Adipose tissue (tissue), 3 donors: ENCODE data around the gene SMIM5. TPM values are rescaled to one million over a fixed set of nuclear protein-coding genes. Genes with fewer than 3 reads are reported as not detected.
A peak's percentile ranks its signal among the peaks of the same experiment; 100 is the strongest.

ENCODE experiments used
- H3K27ac ChIP-seq: one replicate; pipeline ENCODE4 v1.5.1; 2013; ENCODE audit warnings: low read depth, low read length
- WGBS, 3 donors: extraction: QIAGEN DNeasy Blood & Tissue Kit; methylation state at CpG; one replicate each; pipeline ENCODE4 v1.1.7; 2013; 5-methylcytosine and 5-hydroxymethylcytosine counted together
- polyA plus RNA-seq, 3 donors: library from polyadenylated mRNA; stranded (reverse); fragments of 200-250 nt; gene quantifications; one replicate each; pipeline ENCODE4 v1.2.3, GENCODE V29; 2013
- donor health status: healthy with polysubstance abuse.
- donor health status: Bipolar disorder and iron deficiency.
- donor health status: healthy.

Gene SMIM5
- polyA plus RNA-seq, 3 donors: 0.67 to 1.5 (median 1.4) TPM

GRCh38 chr17:75680431-75680830, 47.2 kb downstream of the SMIM5 start:
- WGBS, 3 donors: 90 to 93% (median 90%) methylated on average over 10 of the region's 10 CpGs
- no peak overlapping the region for H3K27ac ChIP-seq

GRCh38 chr17:75681289-75681688, 48.1 kb downstream of the SMIM5 start:
- 76 to 81% (median 81%) methylated on average over 3 of the region's 3 CpGs for WGBS, 3 donors
- no peak overlapping the region for H3K27ac ChIP-seq

- WGBS, 3 donors: 71 to 84% (median 74%) methylated on average over 4 of the region's 4 CpGs
Observed at GRCh38 chr17:75683583-75683982, 50.3 kb downstream of the SMIM5 start.

GRCh38 chr17:75684249-75684648, 51.0 kb downstream of the SMIM5 start:
- WGBS, 3 donors: 94 to 95% (median 94%) methylated on average over 5 of the region's 5 CpGs
- H3K27ac ChIP-seq: no peak overlapping the region

More at GRCh38 chr17:75683583-75683982, 50.3 kb downstream of the SMIM5 start:
- H3K27ac ChIP-seq: no peak overlapping the region

GRCh38 chr17:75684924-75685323, 51.7 kb downstream of the SMIM5 start:
- 58 to 74% (median 69%) methylated on average over 7 of the region's 7 CpGs for WGBS, 3 donors
- no peak overlapping the region for H3K27ac ChIP-seq

GRCh38 chr17:75685499-75685898, 52.3 kb downstream of the SMIM5 start:
- 76 to 80% (median 79%) methylated on average over 3 of the region's 3 CpGs for WGBS, 3 donors
- H3K27ac ChIP-seq: no peak overlapping the region

- 39 to 74% (median 44%) methylated on average over 11 of the region's 11 CpGs for WGBS, 3 donors
- H3K27ac ChIP-seq: peak overlapping the region; percentile 0
Observed at GRCh38 chr17:75688209-75688825, 55.1 kb downstream of the SMIM5 start.

- H3K27ac ChIP-seq: no peak overlapping the region
- WGBS, 3 donors: 49 to 72% (median 49%) methylated on average over 6 of the region's 6 CpGs
Observed at GRCh38 chr17:75689441-75689873, 56.2 kb downstream of the SMIM5 start.

Other genes starting within 250 kb of the SMIM5 start
- 10 to 100 TPM; 23.7 to 73.0 (median 58.6) TPM for gene GRB2, start 227.8 kb upstream of the SMIM5 start, polyA plus RNA-seq
- 10 to 100 TPM; 26.3 to 63.5 (median 47.1) TPM for gene TMEM94, start 176.8 kb upstream of the SMIM5 start, polyA plus RNA-seq
- gene CASKIN2, start 117.9 kb upstream of the SMIM5 start, polyA plus RNA-seq: 10 to 100 TPM in 2 of 3 donors, 1 to 10 TPM in 1; 6.6 to 42.1 (median 39.6) TPM
- 10 to 100 TPM; 20.1 to 22.7 (median 22.3) TPM for gene TSEN54, start 116.9 kb upstream of the SMIM5 start, polyA plus RNA-seq
- 10 to 100 TPM; 11.8 to 93.4 (median 20.3) TPM for gene LLGL2, start 107.7 kb upstream of the SMIM5 start, polyA plus RNA-seq
- 100 to 1,000 TPM in 1 of 3 donors, 10 to 100 TPM in 2; 33.4 to 309 (median 70.4) TPM for gene MYO15B, start 45.6 kb upstream of the SMIM5 start, polyA plus RNA-seq
- gene RECQL5, start 33.7 kb downstream of the SMIM5 start, polyA plus RNA-seq: 10 to 100 TPM; 11.1 to 18.6 (median 17.5) TPM
- 10 to 100 TPM; 41.9 to 83.0 (median 77.7) TPM for gene SAP30BP, start 33.9 kb downstream of the SMIM5 start, polyA plus RNA-seq
- 10 to 100 TPM in 2 of 3 donors, 1 to 10 TPM in 1; 8.0 to 18.9 (median 13.7) TPM for gene ITGB4, start 88.0 kb downstream of the SMIM5 start, polyA plus RNA-seq
- 10 to 100 TPM; 28.9 to 32.0 (median 29.0) TPM for gene GALK1, start 131.8 kb downstream of the SMIM5 start, polyA plus RNA-seq
- 10 to 100 TPM in 2 of 3 donors, 1 to 10 TPM in 1; 9.7 to 15.0 (median 13.9) TPM for gene UNK, start 151.4 kb downstream of the SMIM5 start, polyA plus RNA-seq
- gene UNC13D, start 211.0 kb downstream of the SMIM5 start, polyA plus RNA-seq: 10 to 100 TPM in 2 of 3 donors, 1 to 10 TPM in 1; 6.3 to 13.5 (median 10.1) TPM
- 100 to 1,000 TPM in 2 of 3 donors, 10 to 100 TPM in 1; 85.0 to 162 (median 107) TPM for gene WBP2, start 221.9 kb downstream of the SMIM5 start, polyA plus RNA-seq
- 10 to 100 TPM; 12.7 to 32.6 (median 28.6) TPM for gene TRIM47, start 245.1 kb downstream of the SMIM5 start, polyA plus RNA-seq